HepG2 (cell line): ENCODE measurements around the gene LRP1B.

Experiments used
- CTCF ChIP-seq: sonication (generic); formaldehyde crosslinking; IDR thresholded peaks from 2 replicates; pipeline ENCODE4 v1.5.0; 2020; ENCODE audit warnings: mild to moderate bottlenecking, missing genetic modification reagents, moderate library complexity
- ETV5 ChIP-seq: IDR thresholded peaks from 2 replicates; pipeline ENCODE4 v1.6.1; 2018; ENCODE audit warnings: missing biosample characterization, missing genetic modification reagents, inconsistent platforms, borderline replicate concordance
- GABPA ChIP-seq, 2 experiments: IDR thresholded peaks; 2 replicates each; pipeline ENCODE4 v1.6.1; 2011 to 2016; ENCODE audit warnings: low read depth in 2 of 2, low read length in 1 of 2, missing biosample characterization in 1 of 2, missing genetic modification characterization in 1 of 2
- NCOR1 ChIP-seq: fragments of 200-600 bp; sonication (generic); IDR thresholded peaks from 2 replicates; pipeline ENCODE4 v1.7.0; 2017; ENCODE audit warnings: antibody characterized with exemption, low read length, borderline replicate concordance
- ONECUT2 ChIP-seq: sonication (generic); formaldehyde crosslinking; IDR thresholded peaks from 2 replicates; pipeline ENCODE4 v1.4.0; 2020; ENCODE audit warnings: missing genetic modification reagents
- PCBP1 ChIP-seq: fragments of 200-400 bp; formaldehyde crosslinking; IDR thresholded peaks from 2 replicates; pipeline ENCODE4 v1.6.1; 2017; ENCODE audit warnings: mild to moderate bottlenecking, low read depth, low read length, borderline replicate concordance
- POLR2A ChIP-seq, 2 experiments: IDR thresholded peaks; 2 replicates each; pipeline ENCODE4 v1.6.1; 2011; ENCODE audit warnings: low read depth in 2 of 2, low read length in 2 of 2, mild to moderate bottlenecking in 1 of 2, moderate library complexity in 1 of 2; ENCODE audit not compliant: insufficient read depth in 1 of 2
- REST ChIP-seq, 2 experiments: IDR thresholded peaks; 2 replicates each; pipeline ENCODE4 v1.6.1; 2011 to 2012; ENCODE audit warnings: low read length in 2 of 2, borderline replicate concordance in 1 of 2, low read depth in 1 of 2, mild to moderate bottlenecking in 1 of 2, moderate library complexity in 1 of 2
- TAF1 ChIP-seq: sonication (generic); formaldehyde crosslinking; IDR thresholded peaks from 2 replicates; pipeline ENCODE4 v1.4.0; 2020; ENCODE audit warnings: missing genetic modification reagents
- ZNF512 ChIP-seq: sonication (generic); formaldehyde crosslinking; IDR thresholded peaks from 2 replicates; pipeline ENCODE4 v1.4.0; 2020; ENCODE audit warnings: mild to moderate bottlenecking, missing genetic modification reagents
- ZNF597 ChIP-seq: sonication (generic); formaldehyde crosslinking; IDR thresholded peaks from 2 replicates; pipeline ENCODE4 v1.5.0; 2020; ENCODE audit warnings: missing genetic modification reagents

GRCh38 chr2:140580532-140581151, 1550.2 kb downstream of the LRP1B start:
- no peak for TF ChIP-seq ZNF597
- TF ChIP-seq POLR2A (IDR thresholded peaks at IDR 0.05; ENCODE audit: insufficient read depth in 1 of 2, low read depth in 2 of 2, low read length in 2 of 2) = no peak
- no peak for TF ChIP-seq GABPA (IDR thresholded peaks at IDR 0.05; ENCODE audit: low read depth, low read length)
- no peak for TF ChIP-seq GABPA (CRISPR knock-in tag; IDR thresholded peaks at IDR 0.05; ENCODE audit: low read depth)
- TF ChIP-seq ETV5 = no peak
- no peak for TF ChIP-seq PCBP1
- no peak for TF ChIP-seq REST (IDR thresholded peaks at IDR 0.05; ENCODE audit: borderline replicate concordance in 1 of 2, low read depth in 1 of 2, low read length in 2 of 2)
- TF ChIP-seq ZNF512 (CRISPR knock-in tag) = no peak
- no peak for TF ChIP-seq NCOR1
- TF ChIP-seq CTCF (CRISPR knock-in tag) = no peak
- TF ChIP-seq TAF1 (CRISPR knock-in tag) = no peak
- no peak for TF ChIP-seq ONECUT2
